Measurements from ENCODE around the gene NUAK1.

Gene NUAK1

GRCh38 chr12:106062693-106063092, 76.1 kb downstream of the NUAK1 start:
- DNase-seq (ENCODE audit: low read depth): no peak

- DNase-seq (ENCODE audit: low read depth): no peak
Measured at GRCh38 chr12:106058256-106059182, 80.2 kb downstream of the NUAK1 start.

GRCh38 chr12:106054049-106054448, 84.7 kb downstream of the NUAK1 start:
- no peak for DNase-seq (ENCODE audit: low read depth)

GRCh38 chr12:106051853-106052531, 86.8 kb downstream of the NUAK1 start:
- DNase-seq (ENCODE audit: low read depth): no peak

GRCh38 chr12:106049546-106049945, 89.2 kb downstream of the NUAK1 start:
- DNase-seq (ENCODE audit: low read depth): no peak

GRCh38 chr12:106049105-106049504, 89.6 kb downstream of the NUAK1 start:
- DNase-seq (ENCODE audit: low read depth): no peak

GRCh38 chr12:106048676-106049075, 90.1 kb downstream of the NUAK1 start:
- DNase-seq (ENCODE audit: low read depth): no peak

GRCh38 chr12:106048016-106048415, 90.7 kb downstream of the NUAK1 start:
- DNase-seq (ENCODE audit: low read depth): no peak

- DNase-seq (ENCODE audit: low read depth): no peak
Measured at GRCh38 chr12:106046947-106047346, 91.8 kb downstream of the NUAK1 start.

- DNase-seq (ENCODE audit: low read depth): no peak
Measured at GRCh38 chr12:106046301-106046846, 92.4 kb downstream of the NUAK1 start.

- no peak for DNase-seq (ENCODE audit: low read depth)
Measured at GRCh38 chr12:106045251-106045674, 93.5 kb downstream of the NUAK1 start.

GRCh38 chr12:106044773-106045172, 94.0 kb downstream of the NUAK1 start:
- DNase-seq (ENCODE audit: low read depth): no peak

- DNase-seq (ENCODE audit: low read depth): no peak
Measured at GRCh38 chr12:106042037-106042436, 96.7 kb downstream of the NUAK1 start.

- no peak for DNase-seq (ENCODE audit: low read depth)
Measured at GRCh38 chr12:106040521-106040920, 98.2 kb downstream of the NUAK1 start.

- no peak for DNase-seq (ENCODE audit: low read depth)
Measured at GRCh38 chr12:106039646-106040404, 98.9 kb downstream of the NUAK1 start.

GRCh38 chr12:106039242-106039641, 99.5 kb downstream of the NUAK1 start:
- DNase-seq (ENCODE audit: low read depth): no peak

GRCh38 chr12:106037524-106038298, 101.0 kb downstream of the NUAK1 start:
- DNase-seq (ENCODE audit: low read depth): no peak

- no peak for DNase-seq (ENCODE audit: low read depth)
Measured at GRCh38 chr12:106035421-106035820, 103.3 kb downstream of the NUAK1 start.

- DNase-seq (ENCODE audit: low read depth): no peak
Measured at GRCh38 chr12:106034316-106034715, 104.4 kb downstream of the NUAK1 start.

- no peak for DNase-seq (ENCODE audit: low read depth)
Measured at GRCh38 chr12:106033161-106033675, 105.5 kb downstream of the NUAK1 start.

- no peak for DNase-seq (ENCODE audit: low read depth)
Measured at GRCh38 chr12:106032623-106032925, 106.2 kb downstream of the NUAK1 start.

Measured in activated T-cell treated with anti-CD3 and anti-CD28 coated beads for 1 hour (primary cell).